Mucosa of descending colon (tissue), 3 donors: ENCODE measurements around the gene CCDC201. TPM values are rescaled to one million over a fixed set of nuclear protein-coding genes. Genes with fewer than 3 reads are reported as not detected.
"Not testable (repeated sequence)": the region's sequence is repeated elsewhere in the genome, so short reads cannot be mapped to it uniquely, and the experiment has no call there.

Experiments used
- ATAC-seq: fragments of 200-7000 bp; cut with Tn5 transposase; one replicate; pipeline ENCODE4 v1.9.1; 2020; ENCODE audit warnings: mild to moderate bottlenecking, moderate library complexity
- DNase-seq, 3 donors: peaks; one replicate each; pipeline ENCODE4 v3.0.0-alpha.2; 2020
- H3K36me3 ChIP-seq: fragments of 200-600 bp; one replicate; pipeline ENCODE4 v1.8.0; 2021; ENCODE audit warnings: low read depth, mild to moderate bottlenecking
- H3K4me1 ChIP-seq: fragments of 200-600 bp; one replicate; pipeline ENCODE4 v1.8.0; 2021; ENCODE audit warnings: low read depth, mild to moderate bottlenecking
- H3K4me3 ChIP-seq: fragments of 200-600 bp; one replicate; pipeline ENCODE4 v1.8.0; 2021; ENCODE audit warnings: mild to moderate bottlenecking
- H3K9me3 ChIP-seq: fragments of 200-600 bp; one replicate; pipeline ENCODE4 v1.8.0; 2021; ENCODE audit warnings: mild to moderate bottlenecking
- CTCF ChIP-seq: fragments of 200-600 bp; IDR thresholded peaks from one replicate; pipeline ENCODE4 v1.8.0; 2022; ENCODE audit warnings: antibody characterized with exemption, mild to moderate bottlenecking
- intact Hi-C, 2 donors: fragments of 100-400 bp; cut with DNase I in 1 of 2; cut with micrococcal nuclease in 1 of 2; formaldehyde crosslinking; loops; one replicate each; pipeline versions ENCODE4 v1.11.0 to v1.11.1; 2022; cut with DNase I, micrococcal nuclease
- total RNA-seq, 3 donors: library from RNA; stranded (reverse); fragmentation: NEBNext Ultra II Directional in 2 of 3; extraction: Animal tissue kit (Norgen Biotek cat#: 25700) in 2 of 3; gene quantifications; one replicate each; pipeline versions ENCODE4 v1.2.1 to v1.2.4, GENCODE V29; 2021 to 2023
- donor health status: DM: no; HTN: no; CAD: no; lungs with moderate emphysema.
- donor health status: DM: no; HTN: no; CAD: no.
- donor health status: DM: no; HTN: yes; CAD: no.

CCDC201 gene
- total RNA-seq, 3 donors from 2014 or later = not detected

- DNase-seq (no peak), ATAC-seq (no peak)
- Histone ChIP-seq H3K4me1 (no peaks in the 10 kb centered on the region), H3K9me3 (no peaks in the 10 kb centered on the region), H3K36me3 (no peaks in the 10 kb centered on the region), H3K4me3 (no peak overlapping the region)
- intact Hi-C loops = no loop called here
- TF ChIP-seq CTCF = no peak
Measured at GRCh38 chr7:45869426-45869825, 3.5 kb downstream of the CCDC201 start.

GRCh38 chr7:45867471-45867870, 5.4 kb downstream of the CCDC201 start:
- no peaks in the 10 kb centered on the region for H3K9me3 ChIP-seq
- ATAC-seq (no peak), DNase-seq (no peak)
- TF ChIP-seq CTCF = no peak
- H3K36me3 ChIP-seq = no peaks in the 10 kb centered on the region
- no peak overlapping the region for H3K4me3 ChIP-seq
- no peaks in the 10 kb centered on the region for H3K4me1 ChIP-seq
- intact Hi-C loops = no loop called here

- no peaks in the 10 kb centered on the region for H3K36me3 ChIP-seq
- intact Hi-C loops = no loop called here
- H3K4me1 ChIP-seq = no peaks in the 10 kb centered on the region
- no peaks in the 10 kb centered on the region for H3K9me3 ChIP-seq
- DNase-seq = no peak
- ATAC-seq = no peak
- no peak overlapping the region for H3K4me3 ChIP-seq
- TF ChIP-seq CTCF = no peak
Measured at GRCh38 chr7:45865594-45866410, 7.1 kb downstream of the CCDC201 start.

- intact Hi-C loops = no loop called here
- Histone ChIP-seq H3K36me3 (no peaks in the 10 kb centered on the region), H3K9me3 (no peaks in the 10 kb centered on the region)
Measured at GRCh38 chr7:45863715-45864114, 9.2 kb downstream of the CCDC201 start.

GRCh38 chr7:45856888-45857287, 16.0 kb downstream of the CCDC201 start:
- DNase-seq, H3K36me3 ChIP-seq, H3K9me3 ChIP-seq, intact Hi-C loops, ATAC-seq, H3K4me3 ChIP-seq, H3K4me1 ChIP-seq: not testable (repeated sequence)

More at GRCh38 chr7:45863715-45864114, 9.2 kb downstream of the CCDC201 start:
- TF ChIP-seq CTCF = no peak
- DNase-seq = no peak
- no peak for ATAC-seq
- no peaks in the 10 kb centered on the region for H3K4me1 ChIP-seq
- H3K4me3 ChIP-seq = no peak overlapping the region

GRCh38 chr7:45855680-45856079, 17.2 kb downstream of the CCDC201 start:
- H3K4me1 ChIP-seq, ATAC-seq, DNase-seq, intact Hi-C loops, H3K9me3 ChIP-seq, H3K36me3 ChIP-seq, H3K4me3 ChIP-seq: not testable (repeated sequence)

GRCh38 chr7:45853491-45853890, 19.4 kb downstream of the CCDC201 start:
- intact Hi-C loops, H3K36me3 ChIP-seq, H3K4me1 ChIP-seq, H3K4me3 ChIP-seq, DNase-seq, ATAC-seq, H3K9me3 ChIP-seq: not testable (repeated sequence)

- ATAC-seq, H3K9me3 ChIP-seq, intact Hi-C loops, H3K4me1 ChIP-seq, H3K4me3 ChIP-seq, DNase-seq, H3K36me3 ChIP-seq: not testable (repeated sequence)
Measured at GRCh38 chr7:45852984-45853383, 19.9 kb downstream of the CCDC201 start.

- H3K9me3 ChIP-seq, ATAC-seq, H3K4me1 ChIP-seq, H3K36me3 ChIP-seq, H3K4me3 ChIP-seq, DNase-seq, intact Hi-C loops: not testable (repeated sequence)
Measured at GRCh38 chr7:45848734-45849133, 24.1 kb downstream of the CCDC201 start.

GRCh38 chr7:45846536-45846935, 26.3 kb downstream of the CCDC201 start:
- DNase-seq, ATAC-seq, intact Hi-C loops: not testable (repeated sequence)

More at GRCh38 chr7:45846536-45846935, 26.3 kb downstream of the CCDC201 start:
- H3K4me1 ChIP-seq, H3K9me3 ChIP-seq, H3K4me3 ChIP-seq, H3K36me3 ChIP-seq: not testable (repeated sequence)
